GM04504 (cell line): ENCODE measurements around the gene DTX3.
"Not testable (repeated sequence)": the region's sequence is repeated elsewhere in the genome, so short reads cannot be mapped to it uniquely, and the experiment has no call there.

Experiments
- DNase-seq: peaks from one replicate; pipeline ENCODE4 v3.0.0-alpha.2; 2012; ENCODE audit warnings: low read depth

Gene DTX3, protein sequence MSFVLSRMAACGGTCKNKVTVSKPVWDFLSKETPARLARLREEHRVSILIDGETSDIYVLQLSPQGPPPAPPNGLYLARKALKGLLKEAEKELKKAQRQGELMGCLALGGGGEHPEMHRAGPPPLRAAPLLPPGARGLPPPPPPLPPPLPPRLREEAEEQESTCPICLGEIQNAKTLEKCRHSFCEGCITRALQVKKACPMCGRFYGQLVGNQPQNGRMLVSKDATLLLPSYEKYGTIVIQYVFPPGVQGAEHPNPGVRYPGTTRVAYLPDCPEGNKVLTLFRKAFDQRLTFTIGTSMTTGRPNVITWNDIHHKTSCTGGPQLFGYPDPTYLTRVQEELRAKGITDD

GRCh38 chr12:57604454-57604991 lies at the start of gene DTX3:
Gene DTX3 (plus strand): TSS chr12:57604824. CDS start chr12:57606518, 1,694 bp downstream.
- no peak for DNase-seq

DNA sequence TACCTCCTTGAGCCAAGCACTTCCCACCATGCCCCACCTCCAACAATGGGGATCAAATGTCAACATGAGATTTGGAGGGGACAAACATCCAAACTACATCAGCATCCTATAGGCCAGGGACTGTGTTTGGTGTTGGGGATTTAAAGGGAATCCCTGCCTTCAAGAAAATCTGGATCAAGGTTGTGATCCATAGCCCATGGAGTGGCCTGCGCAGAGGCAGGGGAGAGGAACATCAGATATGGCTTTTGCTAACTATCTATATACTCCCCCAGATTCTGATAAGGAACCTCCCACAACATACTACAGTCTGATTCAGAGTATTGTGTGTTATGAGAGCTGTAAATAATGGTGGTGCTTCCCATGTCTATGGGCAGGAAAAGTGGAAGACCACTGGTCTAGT lies 49.7 kb upstream of the DTX3 start:
- no peak for DNase-seq

GRCh38 chr12:57558864-57559263 lies 45.8 kb upstream of the DTX3 start:
- DNase-seq, result no peak

GRCh38 chr12:57560516-57560915 lies 44.1 kb upstream of the DTX3 start:
- DNase-seq, result no peak

DNA sequence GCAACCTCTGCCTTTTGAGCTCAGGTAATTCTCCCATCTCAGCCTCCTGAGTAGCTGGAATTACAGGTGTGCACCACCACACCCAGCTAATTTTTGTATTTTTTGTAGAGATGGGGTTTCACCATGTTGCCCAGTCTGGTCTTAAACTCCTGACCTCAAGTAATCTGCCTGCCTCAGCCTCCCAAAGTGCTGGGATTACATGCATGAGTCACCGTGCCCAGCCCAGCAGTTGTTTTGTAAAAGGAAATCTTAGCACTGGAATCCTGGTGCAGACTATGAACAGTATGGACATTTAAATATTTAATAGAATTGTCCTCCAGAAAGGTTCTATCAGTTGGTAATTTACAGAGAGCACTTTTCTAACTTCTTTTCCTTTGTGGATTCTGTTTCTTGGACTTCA lies 43.5 kb upstream of the DTX3 start:
- DNase-seq, result not testable (repeated sequence)

DNA sequence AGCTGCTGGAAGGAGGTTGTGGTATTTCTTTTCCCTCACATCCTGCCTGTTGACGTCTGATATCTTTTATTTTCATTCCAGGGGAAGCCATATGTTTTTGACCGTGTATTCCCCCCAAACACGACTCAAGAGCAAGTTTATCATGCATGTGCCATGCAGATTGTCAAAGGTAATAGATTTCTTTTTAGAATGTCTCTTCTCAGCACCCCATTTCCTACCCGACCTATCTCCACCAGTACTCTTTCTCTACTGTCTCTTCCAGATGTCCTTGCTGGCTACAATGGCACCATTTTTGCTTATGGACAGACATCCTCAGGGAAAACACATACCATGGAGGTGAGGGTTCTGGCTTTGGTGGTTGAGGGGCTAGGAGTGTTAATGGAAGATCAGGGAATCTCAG lies 41.3 kb upstream of the DTX3 start:
- no peak for DNase-seq

GRCh38 chr12:57564178-57564740 lies 40.4 kb upstream of the DTX3 start:
- no peak for DNase-seq

GRCh38 chr12:57568838-57569237 lies 35.8 kb upstream of the DTX3 start:
- DNase-seq, result no peak

GRCh38 chr12:57569858-57570257 lies 34.8 kb upstream of the DTX3 start:
- no peak for DNase-seq

- DNase-seq, result not testable (repeated sequence)
These were observed 34.2 kb upstream of the DTX3 start for GRCh38 chr12:57570438-57570837.

- DNase-seq, result no peak
These were observed 32.5 kb upstream of the DTX3 start for GRCh38 chr12:57571926-57572762.

GRCh38 chr12:57574795-57575194 lies 29.8 kb upstream of the DTX3 start:
- DNase-seq, result no peak

DNA sequence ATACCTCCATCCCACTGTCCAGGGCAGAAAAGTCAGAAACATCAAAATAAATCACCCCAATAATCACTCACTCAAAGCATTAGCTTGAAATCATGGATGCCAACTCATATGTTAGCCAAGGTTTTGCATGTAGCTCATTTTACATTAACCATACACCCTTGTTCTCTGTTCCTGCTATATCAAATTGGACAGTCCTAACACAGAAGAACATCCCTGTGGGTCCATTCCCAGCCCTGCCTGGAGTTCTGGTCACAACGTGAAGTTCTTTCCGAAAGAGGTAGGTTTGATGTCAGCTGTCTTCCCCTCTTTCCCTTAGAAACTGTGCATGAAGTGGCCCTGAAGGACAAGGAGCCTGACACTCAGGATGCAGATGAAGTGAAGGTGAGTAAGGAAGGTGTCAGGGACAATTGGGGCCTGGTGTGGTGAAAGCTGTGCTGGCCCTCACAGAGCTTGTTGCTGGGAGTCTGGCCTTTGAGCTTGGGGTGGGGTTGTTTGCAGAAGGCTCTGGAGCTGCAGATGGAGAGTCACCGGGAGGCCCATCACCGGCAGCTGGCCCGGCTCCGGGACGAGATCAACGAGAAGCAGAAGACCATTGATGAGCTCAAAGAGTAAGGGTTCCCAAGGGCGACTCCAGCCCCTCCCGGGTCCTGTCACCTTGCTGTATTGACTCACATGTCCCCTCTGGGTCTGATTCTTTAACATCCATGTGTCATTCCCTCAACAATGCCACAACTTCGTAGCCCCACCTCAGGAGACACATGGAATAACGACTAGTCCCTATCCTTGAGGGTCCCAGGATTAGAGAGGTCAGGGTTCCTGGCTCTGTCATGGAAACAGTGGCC lies 28.6 kb upstream of the DTX3 start:
- no peak for DNase-seq

DNA sequence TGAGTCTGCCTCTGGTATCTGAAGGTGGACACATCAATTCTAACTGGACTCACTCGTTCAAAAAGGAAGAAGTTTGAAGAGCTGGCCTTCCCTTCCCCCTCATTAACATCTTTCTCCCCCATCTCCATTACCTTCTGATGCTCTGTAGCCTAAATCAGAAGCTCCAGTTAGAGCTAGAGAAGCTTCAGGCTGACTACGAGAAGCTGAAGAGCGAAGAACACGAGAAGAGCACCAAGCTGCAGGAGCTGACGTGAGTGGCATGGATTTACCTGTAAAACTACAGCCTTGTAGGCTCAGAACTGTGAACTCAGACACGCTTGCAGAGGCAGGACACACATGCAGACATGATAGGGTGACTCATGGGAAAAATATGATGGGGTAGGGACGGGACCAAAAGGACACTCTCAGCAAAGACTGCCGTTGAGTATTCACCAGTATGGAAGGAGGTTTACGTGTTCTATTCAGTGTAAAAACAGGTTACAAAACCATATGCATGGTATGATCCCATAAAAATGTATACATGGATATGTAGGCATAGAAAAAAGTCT lies 27.9 kb upstream of the DTX3 start:
- DNase-seq, result no peak

DNA sequence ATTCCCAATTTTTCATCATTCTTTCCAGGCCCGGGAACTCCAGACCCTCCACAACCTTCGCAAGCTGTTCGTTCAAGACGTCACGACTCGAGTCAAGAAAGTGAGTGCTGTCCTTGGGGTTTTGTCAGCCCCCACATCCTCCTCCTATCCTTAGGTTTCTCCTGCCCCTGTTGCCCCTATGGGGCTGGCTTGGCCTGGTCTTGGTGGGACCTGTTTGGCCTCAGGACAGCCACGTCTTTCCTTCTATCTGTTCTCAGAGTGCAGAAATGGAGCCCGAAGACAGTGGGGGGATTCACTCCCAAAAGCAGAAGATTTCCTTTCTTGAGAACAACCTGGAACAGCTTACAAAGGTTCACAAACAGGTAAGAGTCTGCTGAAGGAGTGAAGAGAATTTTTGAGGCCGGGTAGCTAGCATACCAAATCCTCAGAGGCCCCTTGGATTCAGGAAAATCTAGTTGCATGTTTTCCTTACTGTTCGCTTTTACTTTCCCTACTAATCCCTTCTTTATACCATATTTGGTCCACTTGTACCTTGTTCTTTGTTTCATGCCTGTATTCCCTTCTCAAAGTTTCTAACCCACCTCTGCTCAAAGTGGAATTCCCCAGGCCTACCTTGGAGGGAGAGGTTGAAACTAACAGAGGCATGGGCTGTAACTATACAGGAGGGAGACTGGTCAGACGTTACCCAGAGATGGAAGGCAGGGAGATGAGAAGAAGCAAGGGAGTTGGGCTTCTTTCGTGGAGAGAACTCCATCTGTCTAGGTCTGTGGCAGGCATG lies 26.5 kb upstream of the DTX3 start:
- DNase-seq, result no peak

DNA sequence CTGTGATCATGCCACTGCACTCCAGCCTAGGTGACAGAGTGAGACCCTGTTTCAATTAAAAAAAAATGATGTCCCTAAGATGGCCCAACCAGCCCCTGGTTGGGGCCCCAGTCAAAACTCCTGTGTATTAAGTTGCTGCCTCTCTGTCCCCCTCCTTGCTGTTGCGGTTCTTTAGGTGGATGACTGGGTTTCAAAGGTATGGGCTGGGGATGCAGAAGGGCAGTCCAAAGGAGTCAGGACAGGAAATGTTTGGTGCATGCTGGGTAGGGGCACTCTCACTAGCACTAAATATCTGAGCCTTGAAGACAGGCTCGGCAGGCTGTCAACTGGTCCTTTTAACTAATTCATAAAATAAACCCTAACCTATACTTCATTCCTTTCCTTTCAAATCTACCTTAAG lies 25.6 kb upstream of the DTX3 start:
- no peak for DNase-seq

GRCh38 chr12:57579677-57580465 lies 24.8 kb upstream of the DTX3 start:
- DNase-seq, result no peak

GRCh38 chr12:57580466-57580795 lies 24.2 kb upstream of the DTX3 start:
- DNase-seq, result no peak

DNA sequence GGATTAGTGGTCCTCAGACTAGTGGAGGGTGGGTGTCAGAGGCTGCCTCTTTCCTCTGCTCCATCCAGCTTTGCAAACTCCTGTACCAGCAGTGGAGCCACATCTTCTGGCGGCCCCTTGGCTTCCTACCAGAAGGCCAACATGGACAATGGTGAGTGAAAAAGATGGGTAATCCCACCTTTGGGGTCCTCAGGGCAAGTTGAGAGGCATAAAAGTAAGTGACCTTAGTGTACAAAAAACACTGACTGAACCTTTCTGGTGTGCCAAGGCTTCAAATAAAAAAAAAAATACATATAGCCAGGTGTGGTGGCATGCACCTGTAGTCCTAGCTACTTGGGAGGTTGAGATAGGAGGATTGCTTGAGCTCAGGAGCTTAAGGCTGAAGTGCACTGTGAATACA lies 22.8 kb upstream of the DTX3 start:
- no peak for DNase-seq

- DNase-seq, result no peak
These were observed 22.2 kb upstream of the DTX3 start for GRCh38 chr12:57582440-57582839.
